Skin of body (tissue), 3 donors: ENCODE data around the gene SEZ6L. TPM values are rescaled to one million over a fixed set of nuclear protein-coding genes. Genes with fewer than 3 reads are reported as not detected.

Experiments used
- DNase-seq: peaks from one replicate; lab custom pipeline; 2025; lab: John Stamatoyannopoulos, UW
- small RNA-seq: library from RNA; depleted of rRNA; stranded (forward); fragments of <200 nt; gene quantifications from one replicate; pipeline ENCODE3, GENCODE V24; 2014; ENCODE audit warnings: low replicate concordance
- total RNA-seq: library from RNA; depleted of rRNA; stranded (reverse); fragments of >200 nt; gene quantifications from one replicate; pipeline ENCODE4 v1.2.3, GENCODE V29; 2014

Gene SEZ6L
- total RNA-seq, 1 donor from 2014 or later: 3.4 TPM

GRCh38 chr22:26418620-26419019 is 249.4 kb downstream of the SEZ6L start:
- no peak for DNase-seq

- no peak for DNase-seq
Observed at GRCh38 chr22:26426924-26427323, 257.7 kb downstream of the SEZ6L start.

- DNase-seq: peak; percentile 61
Observed at GRCh38 chr22:26428515-26429457, 259.5 kb downstream of the SEZ6L start, which contains the start of gene ASPHD2. Gene ASPHD2, plus strand, starts transcription at chr22:26429260. Its CDS starts 4,356 bp downstream, at chr22:26433616.

- no peak for DNase-seq
Observed at GRCh38 chr22:26429458-26430286, 260.4 kb downstream of the SEZ6L start.

- DNase-seq: no peak
Observed at GRCh38 chr22:26430600-26430999, 261.3 kb downstream of the SEZ6L start.

- no peak for DNase-seq
Observed at GRCh38 chr22:26431261-26431995, 262.2 kb downstream of the SEZ6L start.

GRCh38 chr22:26432619-26433311 is 263.5 kb downstream of the SEZ6L start:
- DNase-seq: no peak

Small RNA genes lying within 50 kb of the gene (small RNA-seq; reads per million reads assigned to genes)
- gene RNA5SP495: not detected
